HG02973 (cell line): ENCODE data around the gene ZMIZ1.

Experiments
- ATAC-seq: cut with Tn5 transposase; IDR thresholded peaks from one replicate; pipeline ENCODE4 v1.9.1; 2021; ENCODE audit warnings: moderate library complexity; ENCODE audit not compliant: unreplicated experiment

ZMIZ1 gene

DNA sequence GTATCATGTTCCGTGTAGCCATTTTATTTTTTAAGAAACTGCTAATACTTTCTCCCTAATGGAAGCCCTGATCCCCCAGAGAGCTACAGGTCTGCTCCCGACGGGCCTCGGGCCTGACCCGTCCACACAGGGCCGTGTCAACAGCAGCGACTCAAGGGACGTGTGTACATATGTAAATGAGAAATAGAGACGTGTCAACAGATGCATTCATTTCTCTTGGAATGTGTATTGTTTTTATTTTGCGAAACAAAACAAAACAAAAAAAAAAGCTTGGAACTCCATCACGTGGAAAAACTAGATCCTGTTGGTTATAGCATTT lies 246.8 kb downstream of the ZMIZ1 start:
- ATAC-seq, result no peak

DNA sequence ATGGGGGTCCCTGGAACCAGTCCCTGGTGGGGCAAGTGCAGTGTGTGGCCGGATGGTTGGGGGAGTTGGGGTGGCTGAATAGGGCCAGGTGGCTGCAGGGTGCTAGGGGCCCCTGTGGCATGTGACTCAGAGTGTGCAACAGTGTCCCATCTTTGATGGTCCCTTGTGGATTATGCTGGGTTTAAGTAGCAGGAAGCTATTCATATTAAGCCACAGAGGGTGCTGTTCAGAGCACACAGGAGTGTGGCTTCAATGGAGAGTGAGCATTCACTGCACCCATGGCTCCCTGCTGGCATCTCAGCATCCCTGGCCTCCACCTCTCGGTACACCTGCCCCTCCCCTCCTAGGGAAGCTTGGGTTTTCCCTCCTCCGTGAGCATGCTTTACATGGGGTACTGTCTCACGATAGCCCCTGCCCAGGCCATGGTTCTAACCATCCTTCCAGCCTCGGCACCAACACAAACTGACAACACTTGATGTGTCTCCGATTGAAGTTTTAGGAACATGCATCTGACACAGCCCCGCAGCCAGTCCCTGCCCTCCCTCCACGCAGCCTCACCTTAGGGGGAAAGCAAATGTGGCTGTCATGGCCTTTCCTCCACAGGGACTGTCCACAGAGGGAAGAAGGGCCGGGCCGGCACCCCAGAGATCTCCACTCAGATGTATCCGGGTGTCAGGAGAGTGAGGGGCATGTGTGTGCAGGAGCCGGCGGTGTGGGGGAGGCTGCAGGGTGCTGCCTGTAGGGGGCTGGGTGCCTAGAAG lies 248.1 kb downstream of the ZMIZ1 start:
- ATAC-seq, result peak; percentile 55

DNA sequence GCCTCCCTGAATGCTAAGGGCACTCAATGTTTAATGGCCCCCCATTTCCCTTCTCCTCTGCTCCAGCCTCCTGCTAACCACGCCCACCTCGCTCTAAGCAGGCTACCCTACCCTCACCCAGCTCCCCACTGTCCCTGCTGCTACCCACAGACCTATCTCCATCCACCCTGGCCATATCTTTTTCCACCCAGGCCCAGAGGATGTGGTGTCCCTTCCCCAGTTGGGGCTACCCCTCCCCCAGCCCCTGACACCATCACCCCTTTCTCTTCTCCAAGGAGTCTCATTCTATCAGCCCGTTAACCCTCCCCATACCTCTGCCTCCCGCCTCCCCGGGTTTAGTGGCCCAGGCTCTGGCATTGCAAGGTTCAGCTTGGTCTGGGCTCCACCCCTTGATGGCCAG lies 249.6 kb downstream of the ZMIZ1 start:
- no peak for ATAC-seq

DNA sequence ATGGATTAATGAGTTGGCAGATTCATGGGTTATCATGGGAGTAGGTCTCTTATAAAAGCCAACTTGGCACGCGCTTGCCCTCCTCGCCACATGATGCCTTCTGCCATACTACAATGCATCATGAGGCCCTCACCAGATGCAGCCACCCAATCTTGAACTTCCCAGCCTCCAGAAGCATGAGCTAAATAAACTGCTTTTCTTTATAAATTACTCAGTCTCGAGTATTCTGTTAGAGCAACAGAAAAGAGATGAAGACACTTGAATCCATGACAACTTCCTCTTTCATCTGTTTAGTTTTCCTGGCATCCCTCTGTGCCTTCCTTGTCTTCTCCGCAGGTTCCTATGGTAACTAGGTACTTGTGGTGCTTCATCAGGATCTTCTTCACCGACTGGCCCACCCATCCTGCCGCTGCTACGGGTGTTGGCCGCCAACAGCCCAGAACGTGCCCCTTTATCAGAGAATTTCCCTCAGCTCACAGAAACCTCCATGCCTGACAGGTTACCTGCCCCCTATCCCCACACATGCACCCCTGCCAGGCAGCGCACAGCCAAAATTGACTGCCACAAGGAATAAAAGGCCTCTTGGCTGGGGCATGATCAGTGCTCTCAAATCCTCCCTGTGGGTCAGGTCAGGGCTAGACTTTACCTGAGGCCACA lies 250.5 kb downstream of the ZMIZ1 start:
- ATAC-seq, result no peak

DNA sequence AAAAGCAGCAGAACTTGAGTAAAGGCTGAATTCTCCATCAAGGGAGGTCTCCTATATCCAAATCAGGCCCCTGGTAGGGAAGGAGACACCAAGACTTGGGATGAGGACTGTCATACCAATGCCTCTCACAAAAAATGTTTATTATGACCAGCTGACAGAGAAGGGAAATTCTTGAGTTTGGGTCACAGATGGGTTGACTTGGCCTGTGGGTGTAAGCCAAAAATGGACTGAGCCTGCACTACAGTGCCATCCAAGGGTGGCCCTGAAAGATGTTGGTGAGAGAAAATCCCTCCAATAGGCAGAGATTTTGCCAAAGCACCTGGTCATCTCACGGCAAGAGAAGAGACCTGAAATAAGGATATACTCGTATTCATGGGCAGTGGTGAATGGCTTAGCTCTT lies 251.6 kb downstream of the ZMIZ1 start:
- ATAC-seq, result no peak

DNA sequence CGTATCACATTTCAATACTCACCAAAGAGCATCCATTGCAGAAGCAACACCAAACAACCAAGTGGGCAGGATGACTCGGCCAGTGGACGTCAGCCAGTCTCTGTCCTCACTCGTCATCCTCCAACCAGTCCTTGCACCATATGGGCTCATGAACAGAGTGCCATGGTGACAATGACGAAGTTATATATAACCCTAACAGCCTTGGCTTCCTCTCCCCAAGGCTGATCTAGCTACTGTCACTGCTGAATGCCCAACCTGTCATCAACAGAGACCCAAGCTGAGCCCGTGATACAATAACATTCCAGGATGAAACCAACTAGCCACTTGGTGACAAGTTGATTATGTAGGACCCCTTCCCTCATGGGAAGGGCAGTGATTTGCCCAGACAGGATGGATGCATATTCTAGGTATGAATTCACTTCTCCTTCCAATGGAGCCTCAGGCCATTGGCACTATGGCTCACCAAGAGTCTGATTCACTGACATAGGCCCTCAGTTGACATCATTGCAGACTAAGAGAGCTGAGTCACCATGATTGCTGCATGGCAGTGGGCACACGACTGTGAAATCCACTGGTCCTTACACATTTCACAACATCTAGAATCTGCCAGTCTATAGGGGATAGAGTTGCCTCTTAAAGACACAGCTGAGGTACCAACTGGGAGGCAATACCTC lies 252.2 kb downstream of the ZMIZ1 start:
- no peak for ATAC-seq

DNA sequence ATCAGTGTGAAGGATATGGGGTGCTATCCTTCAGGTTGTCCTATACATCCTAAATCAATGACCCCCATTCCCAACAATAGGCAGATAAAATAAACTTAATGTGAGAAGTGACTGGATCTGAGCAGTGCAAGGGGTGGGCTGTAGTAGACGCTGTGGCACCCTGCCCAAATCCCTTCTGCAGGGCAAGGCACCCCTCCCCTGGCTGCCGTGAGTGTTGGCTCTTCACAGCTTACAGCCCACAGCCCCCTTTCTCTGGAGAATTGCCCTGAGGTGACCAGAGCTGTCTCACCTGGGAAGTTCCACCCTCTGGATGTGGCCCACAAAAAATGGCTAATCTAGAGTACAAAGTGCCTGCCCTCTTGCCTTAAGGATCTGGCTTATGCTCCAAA lies 252.7 kb downstream of the ZMIZ1 start:
- no peak for ATAC-seq

DNA sequence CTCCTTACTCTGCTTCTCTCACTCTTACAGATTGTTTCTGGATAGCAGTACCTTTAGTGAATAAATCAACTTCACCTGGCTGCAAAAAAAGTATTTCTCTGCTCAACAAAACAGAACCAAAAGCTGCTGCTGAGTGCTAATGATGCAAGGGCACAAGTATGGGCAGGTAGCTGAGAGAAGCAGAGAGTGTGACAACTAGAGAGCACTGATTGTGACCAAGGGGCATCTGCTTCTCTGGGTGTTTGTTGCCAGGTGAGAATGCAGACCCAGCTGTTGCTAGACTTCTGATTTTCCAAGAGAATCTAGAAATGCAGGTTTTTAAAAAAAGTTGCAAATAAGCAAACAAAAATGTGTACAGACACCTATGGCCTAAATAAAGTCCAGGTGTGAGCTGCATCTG lies 253.2 kb downstream of the ZMIZ1 start:
- ATAC-seq, result no peak

DNA sequence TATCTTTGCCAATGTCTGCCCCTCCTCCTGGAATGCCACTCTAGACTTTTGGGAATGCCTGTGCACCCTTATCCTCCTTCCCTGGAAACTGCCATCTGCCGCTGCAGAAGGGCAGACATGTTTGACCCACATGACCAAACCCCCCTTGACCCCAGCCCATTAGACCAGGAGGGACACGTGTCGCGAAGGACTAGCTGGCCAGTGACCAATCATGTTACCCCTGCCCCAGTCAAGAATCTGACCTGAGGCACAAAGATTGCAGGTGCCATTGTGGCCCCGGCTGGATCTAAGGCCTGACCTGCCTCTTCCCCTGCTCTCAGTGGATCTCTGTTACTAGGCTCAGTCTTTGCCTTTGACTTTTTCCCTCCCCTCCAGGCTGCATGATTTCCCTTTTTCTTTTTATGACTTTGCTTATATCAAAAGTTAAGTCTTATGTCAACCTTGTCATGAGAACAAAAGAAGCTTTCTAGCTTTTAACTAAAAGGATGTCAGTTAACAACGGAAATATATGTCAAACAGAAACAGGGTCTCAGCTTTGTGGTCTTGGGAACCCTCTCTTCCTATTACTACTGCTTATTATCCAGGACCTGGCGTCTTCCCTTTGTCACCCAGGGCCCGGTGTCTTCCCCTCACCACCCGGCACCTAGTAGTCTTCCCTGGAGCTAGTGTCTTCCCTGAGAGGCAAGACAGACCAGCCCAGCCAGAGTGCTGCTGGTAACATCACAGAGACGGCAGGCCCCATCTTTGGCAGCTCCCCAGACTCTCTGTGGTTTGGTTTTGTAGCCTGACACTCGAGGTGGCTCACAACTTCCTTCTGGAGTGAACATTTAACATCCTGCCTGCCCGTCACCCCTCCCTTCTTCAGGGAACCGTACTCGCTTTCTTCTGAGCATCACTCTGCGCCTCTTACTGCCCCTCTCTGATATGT lies 254.1 kb downstream of the ZMIZ1 start:
- ATAC-seq, result peak; percentile 51

DNA sequence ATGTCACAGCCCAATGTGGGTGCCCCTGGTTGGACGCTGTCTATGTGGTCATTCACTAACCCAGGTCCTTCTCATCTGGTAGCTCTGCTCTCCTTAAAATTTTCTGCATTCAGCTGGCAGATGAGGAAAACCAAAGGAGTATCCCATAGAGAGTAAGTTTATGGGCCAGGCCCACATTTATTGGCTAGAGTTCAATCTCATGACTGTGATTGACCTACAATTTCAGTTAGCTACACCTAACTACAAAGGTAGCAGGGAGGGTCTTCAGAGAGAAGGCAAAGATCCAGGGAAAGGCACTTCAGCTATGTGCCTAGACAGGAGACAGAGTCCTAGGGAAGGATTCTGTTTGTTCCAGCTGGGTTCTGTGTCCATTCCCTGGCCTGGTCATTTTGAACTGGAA lies 254.8 kb downstream of the ZMIZ1 start:
- no peak for ATAC-seq

DNA sequence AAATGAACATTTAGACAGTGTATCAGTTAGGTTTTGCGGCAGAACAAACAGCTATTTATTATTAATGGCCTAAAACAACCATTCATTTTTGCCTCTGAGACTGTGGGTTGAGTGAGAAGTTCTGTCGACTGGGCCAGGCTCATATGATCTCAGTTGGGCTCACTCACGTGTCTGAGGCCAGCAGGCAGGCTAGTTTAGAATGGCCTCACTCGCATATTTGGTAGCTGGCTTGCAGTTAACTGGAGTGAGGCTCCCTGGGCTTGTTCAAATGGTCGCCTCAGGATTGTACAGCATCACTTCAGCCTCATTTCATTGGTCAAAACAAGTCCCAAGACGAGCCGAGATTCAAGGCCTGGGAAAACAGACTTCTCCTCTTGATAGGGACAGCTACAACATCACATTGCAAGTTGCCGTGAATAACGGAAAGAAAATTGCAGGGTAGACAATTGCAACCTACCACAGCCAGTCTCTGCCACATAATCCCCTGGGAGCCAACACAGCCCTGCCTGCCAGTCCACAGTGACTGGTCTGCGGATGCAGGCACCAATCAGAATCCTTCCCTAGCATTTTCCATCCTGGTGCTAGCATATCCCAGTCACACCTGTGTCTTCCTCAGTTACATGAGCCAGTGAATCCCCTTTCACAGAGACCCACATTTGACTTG lies 255.4 kb downstream of the ZMIZ1 start:
- no peak for ATAC-seq

DNA sequence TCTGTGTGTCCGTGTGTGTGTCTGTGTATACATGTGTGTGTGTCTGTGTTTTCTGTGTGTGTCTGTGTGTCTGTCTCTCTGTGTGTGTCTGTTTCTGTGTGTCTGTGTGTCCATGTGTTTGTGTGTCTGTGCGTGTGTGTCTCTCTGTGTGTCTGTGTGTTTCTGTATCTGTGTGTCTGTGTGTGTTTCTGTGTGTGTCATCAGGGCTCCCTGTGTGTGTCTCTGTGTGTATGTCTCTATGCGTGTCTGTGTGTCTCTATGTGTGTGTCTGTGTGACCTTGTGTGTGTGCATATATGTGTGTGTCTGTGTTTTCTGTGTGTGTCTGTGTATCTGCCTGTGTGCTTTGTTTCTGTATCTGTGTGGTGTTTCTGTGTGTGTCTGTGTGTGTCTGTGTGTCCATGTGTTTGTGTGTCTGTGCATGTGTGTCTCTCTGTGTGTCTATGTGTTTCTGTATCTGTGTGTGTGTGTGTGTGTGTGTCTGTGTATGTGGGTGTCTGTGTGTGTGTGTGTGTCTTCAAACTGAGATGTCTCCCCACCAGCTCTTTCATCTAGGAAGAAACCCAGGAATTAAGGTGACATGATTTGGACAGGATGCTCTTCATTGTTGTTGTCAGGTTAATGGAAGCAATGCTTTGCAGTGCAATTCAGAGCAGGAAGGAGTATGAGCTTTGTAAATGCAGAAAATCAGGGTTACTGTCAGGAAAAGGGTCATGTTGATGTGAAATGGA lies 257.8 kb downstream of the ZMIZ1 start:
- ATAC-seq, result no peak

DNA sequence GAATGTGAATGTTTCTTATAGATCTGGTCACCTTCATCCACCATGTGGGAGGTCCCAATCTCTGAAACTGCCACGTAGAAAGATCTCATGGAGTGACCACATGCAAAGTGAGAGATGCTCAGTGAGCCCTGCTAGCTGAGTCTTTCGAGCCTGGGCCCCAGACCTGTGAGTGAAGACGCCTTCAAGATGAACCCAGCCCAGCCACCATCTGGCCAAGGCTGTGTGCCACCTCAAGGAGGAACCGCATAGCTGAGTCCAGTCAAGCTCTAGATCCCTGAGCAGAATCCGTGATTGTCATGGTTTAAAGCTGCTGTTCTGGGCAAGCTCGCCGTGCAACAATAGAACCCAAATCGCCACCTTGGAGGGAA lies 258.3 kb downstream of the ZMIZ1 start:
- ATAC-seq, result no peak

DNA sequence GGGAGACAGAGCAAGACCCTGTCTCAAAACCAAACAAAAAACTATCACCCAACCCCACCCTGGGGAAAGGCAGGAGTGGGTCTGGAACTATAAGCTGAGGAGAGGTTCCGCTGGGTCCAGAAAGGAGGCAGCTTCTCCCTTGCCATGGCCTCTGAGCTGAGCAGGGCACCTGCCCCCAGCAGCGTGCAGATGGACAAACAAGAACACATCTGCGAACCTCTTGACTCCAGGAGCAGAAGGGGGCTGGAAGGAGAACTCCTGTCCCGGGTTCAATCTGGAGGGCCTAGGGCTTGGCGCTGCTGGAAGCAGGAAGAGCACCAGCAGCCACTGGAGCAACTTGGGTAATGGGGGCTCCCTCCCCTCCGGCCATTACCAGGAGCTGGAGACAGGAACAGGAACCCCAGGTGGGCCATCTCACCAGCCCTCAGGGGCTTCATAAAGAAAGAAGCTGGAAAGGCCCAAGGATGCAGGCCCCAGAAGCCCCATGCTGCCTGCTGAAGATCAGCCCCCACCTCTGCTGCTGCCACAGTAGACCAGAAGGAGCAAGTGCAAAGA lies 259.5 kb downstream of the ZMIZ1 start:
- no peak for ATAC-seq

DNA sequence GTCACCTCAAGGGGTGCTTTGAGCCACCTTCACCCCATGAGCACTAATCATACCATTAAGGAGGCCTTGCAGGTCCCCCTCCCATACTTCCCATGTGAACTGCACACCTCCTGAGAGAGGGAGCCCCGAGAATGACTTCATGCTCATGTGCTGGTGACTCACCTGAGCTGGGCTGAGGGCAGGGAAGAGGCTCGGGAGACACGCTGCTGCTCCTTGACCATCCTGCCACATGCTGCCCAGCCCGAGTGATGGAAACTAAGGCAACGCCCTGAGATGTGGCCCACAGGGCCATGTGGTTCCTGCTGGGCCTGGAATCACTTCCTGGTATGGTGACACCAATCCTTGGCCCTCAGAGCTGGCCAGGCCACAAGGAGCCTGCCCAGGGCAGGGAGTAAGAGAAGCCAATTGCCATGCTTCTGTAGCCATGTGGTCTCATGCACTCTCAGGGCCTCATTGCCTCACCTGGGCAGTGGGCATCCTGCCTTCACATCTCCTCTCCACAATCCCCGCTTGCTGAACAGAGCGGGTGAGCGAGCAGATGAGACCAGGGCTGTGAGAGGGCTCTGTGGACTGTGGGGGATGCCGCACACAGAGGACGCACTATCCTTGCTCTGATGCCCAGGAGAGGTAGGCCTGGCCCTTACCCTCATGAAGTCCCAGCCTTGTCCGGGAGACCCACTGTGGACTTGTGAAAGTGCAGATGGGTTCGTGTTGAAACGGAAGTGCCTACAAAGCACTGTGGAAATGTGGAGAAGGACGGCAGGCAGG lies 260.2 kb downstream of the ZMIZ1 start:
- ATAC-seq, result no peak

DNA sequence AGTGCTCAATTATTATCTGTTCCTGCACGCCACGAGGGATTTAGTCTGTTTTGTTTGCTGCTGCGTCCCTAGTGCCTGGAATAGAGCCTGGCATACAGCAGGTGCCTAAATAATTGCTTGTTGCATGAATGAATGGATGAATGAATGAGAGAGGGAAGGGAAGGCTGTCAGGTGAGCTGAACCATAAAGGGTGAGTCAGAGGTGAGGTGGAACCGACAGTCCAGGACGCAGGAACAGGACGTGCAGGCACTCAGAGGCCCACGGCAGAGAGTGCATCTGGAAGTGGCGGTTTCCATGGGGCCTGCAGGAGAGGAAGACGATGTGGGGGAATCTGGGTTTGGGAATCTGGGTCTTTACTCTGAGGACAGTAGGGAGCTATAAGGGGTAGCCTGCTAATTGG lies 260.8 kb downstream of the ZMIZ1 start:
- ATAC-seq, result no peak

DNA sequence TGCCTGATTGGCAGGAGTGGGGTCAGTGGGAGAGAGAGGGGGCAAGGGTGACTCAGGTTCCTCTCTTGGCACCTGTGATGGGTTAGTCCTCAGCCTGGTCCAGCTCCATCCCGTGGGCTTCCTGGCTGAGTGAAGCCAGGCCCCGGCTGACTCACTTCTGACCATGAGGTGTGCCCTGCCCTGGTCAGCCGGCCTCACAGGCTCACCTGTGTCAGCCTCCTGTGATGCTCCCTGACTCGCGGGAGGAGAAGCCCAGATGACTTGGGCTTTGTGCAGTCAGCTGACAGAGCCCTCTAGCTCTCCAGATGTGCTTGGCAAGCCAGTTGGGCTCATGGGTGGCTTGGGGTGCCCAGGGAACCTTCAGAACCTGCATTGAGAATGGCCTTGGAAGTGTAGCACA lies 262.5 kb downstream of the ZMIZ1 start:
- ATAC-seq, result no peak

DNA sequence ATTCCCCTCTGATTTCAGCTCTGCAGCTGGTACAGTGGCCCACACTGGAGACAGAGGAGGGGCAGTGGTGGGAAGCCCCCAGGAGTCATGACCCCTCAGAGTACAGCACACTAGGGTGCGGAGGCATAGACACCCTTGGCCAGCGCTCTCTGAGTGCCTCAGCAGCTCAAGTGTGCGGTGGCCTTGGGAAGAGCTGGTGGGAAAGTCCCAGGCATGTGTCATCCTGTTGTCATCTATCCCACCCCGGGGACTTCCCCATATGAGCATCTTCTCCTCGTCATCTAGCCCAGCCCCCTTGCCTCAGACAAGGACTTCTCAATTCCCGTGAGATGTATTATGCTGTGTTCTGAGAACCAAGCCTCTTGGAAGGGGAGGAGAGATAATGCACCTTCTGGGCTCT lies 262.9 kb downstream of the ZMIZ1 start:
- ATAC-seq, result no peak
